ENCODE measurements around the gene CCDC78. TPM values are rescaled to one million over a fixed set of nuclear protein-coding genes. Genes with fewer than 3 reads are reported as not detected.

Gene CCDC78
- total and polyA plus RNA-seq, 2 of the 4 experiments (the other 2 are of a cell fraction): 0.54 to 4.6 TPM

DNA sequence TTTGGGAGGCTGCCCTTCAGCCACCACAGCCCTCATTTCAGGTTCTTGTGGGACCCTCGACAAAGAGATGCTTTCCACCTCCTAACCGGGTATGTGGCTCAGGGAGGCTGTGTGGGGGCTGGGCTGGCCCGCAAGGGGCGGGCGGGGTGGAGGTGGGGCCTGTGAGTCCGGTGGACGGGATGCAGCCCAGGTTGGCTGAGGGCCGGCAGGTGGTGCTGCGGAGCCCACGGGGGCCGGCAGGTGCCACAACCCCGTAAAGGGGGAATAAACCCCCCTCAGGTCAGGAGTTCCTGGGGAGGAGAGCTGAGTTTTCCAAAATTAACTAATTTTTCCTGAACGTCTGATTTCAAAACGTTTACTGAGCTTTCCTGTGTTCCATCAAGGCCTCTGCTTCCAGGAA, 19.5 kb upstream of the CCDC78 start:
- TF ChIP-seq, protein P1, sequence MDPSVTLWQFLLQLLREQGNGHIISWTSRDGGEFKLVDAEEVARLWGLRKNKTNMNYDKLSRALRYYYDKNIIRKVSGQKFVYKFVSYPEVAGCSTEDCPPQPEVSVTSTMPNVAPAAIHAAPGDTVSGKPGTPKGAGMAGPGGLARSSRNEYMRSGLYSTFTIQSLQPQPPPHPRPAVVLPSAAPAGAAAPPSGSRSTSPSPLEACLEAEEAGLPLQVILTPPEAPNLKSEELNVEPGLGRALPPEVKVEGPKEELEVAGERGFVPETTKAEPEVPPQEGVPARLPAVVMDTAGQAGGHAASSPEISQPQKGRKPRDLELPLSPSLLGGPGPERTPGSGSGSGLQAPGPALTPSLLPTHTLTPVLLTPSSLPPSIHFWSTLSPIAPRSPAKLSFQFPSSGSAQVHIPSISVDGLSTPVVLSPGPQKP (IDR thresholded peaks at IDR 0.05; ENCODE audit: borderline replicate concordance, low read depth, low read length): no peak
- TF ChIP-seq RAD21 (IDR thresholded peaks at IDR 0.05; ENCODE audit: low read length) (peak; percentile 35), SMC3 (IDR thresholded peaks at IDR 0.05; ENCODE audit: low read depth, low read length) (0 out of 2 replicates have a peak, but pooled peaks have one; percentile 4), RFX5 (IDR thresholded peaks at IDR 0.05; ENCODE audit: low read depth, low read length) (no peak)
- TF ChIP-seq, protein P2, sequence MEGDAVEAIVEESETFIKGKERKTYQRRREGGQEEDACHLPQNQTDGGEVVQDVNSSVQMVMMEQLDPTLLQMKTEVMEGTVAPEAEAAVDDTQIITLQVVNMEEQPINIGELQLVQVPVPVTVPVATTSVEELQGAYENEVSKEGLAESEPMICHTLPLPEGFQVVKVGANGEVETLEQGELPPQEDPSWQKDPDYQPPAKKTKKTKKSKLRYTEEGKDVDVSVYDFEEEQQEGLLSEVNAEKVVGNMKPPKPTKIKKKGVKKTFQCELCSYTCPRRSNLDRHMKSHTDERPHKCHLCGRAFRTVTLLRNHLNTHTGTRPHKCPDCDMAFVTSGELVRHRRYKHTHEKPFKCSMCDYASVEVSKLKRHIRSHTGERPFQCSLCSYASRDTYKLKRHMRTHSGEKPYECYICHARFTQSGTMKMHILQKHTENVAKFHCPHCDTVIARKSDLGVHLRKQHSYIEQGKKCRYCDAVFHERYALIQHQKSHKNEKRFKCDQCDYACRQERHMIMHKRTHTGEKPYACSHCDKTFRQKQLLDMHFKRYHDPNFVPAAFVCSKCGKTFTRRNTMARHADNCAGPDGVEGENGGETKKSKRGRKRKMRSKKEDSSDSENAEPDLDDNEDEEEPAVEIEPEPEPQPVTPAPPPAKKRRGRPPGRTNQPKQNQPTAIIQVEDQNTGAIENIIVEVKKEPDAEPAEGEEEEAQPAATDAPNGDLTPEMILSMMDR (conservative IDR thresholded peaks at IDR 0.05; ENCODE audit: low read depth, low read length): peak; percentile 26; the same call in 1 of the 2 replicates
- intact Hi-C loops (cut with micrococcal nuclease): no loop called here
- in situ Hi-C loops (cut with MboI; ENCODE audit: low sequenced_read_pairs): no loop called here
- BruUV-seq (replicated peaks): no TSS peak
- ChIA-PET POLR2A (ENCODE audit: unreplicated experiment) (no interaction called here), CTCF (no interaction called here)
- Histone ChIP-seq H3K4me3 (ENCODE audit: insufficient read depth, low read depth, low read length) (no peak overlapping the region), H4K20me1 (ENCODE audit: insufficient read depth, low read length) (no peaks in the 10 kb centered on the region), H3K27me3 (ENCODE audit: control insufficient read depth, insufficient read depth, low read length) (no peaks in the 10 kb centered on the region; the same call in 1 of the 2 replicates), H3K4ac (ENCODE audit: low read depth, low read length) (no peak overlapping the region), H3K4me2 (ENCODE audit: low read depth, low read length) (no peak overlapping the region), H4K91ac (ENCODE audit: insufficient read depth, low read depth, low read length) (no peak overlapping the region), H3K18ac (ENCODE audit: low read depth, low read length) (no peak overlapping the region), H4K8ac (ENCODE audit: low read depth in 2 of 2, low read length in 2 of 2) (no peak overlapping the region), H2BK120ac (ENCODE audit: low read depth, low read length) (no peak overlapping the region), H3K79me1 (ENCODE audit: low read depth in 1 of 2, low read length in 2 of 2) (no peaks in the 10 kb centered on the region), H3K23ac (ENCODE audit: low read depth, low read length) (no peak overlapping the region), H3K36me3 (ENCODE audit: control insufficient read depth, insufficient read depth, low read length) (no peaks in the 10 kb centered on the region), H2BK20ac (ENCODE audit: low read depth, low read length) (no peak overlapping the region), H2AK5ac (ENCODE audit: low read depth, low read length) (no peak overlapping the region), H2AK9ac (replicated peaks; ENCODE audit: low read depth, low read length, poor library complexity) (no peak overlapping the region), H2BK5ac (ENCODE audit: low read depth, low read length, poor library complexity, severe bottlenecking) (no peak overlapping the region), H3K27ac (ENCODE audit: insufficient read depth, low read length) (no peak overlapping the region), H4K5ac (ENCODE audit: low read depth, low read length) (no peak overlapping the region), H2AFZ (replicated peaks; ENCODE audit: low read length, poor library complexity) (no peak overlapping the region), H3K9me3 (ENCODE audit: control insufficient read depth, insufficient read depth, low read length) (no peaks in the 10 kb centered on the region), H3K56ac (ENCODE audit: extremely low read depth, insufficient read depth, low read length) (no peak overlapping the region), H3K9ac (ENCODE audit: low read depth, low read length) (no peak overlapping the region), H2BK15ac (ENCODE audit: low read depth, low read length) (no peak overlapping the region), H3K9me1 (ENCODE audit: insufficient read depth, low read length) (no peaks in the 10 kb centered on the region), H3K14ac (replicated peaks; ENCODE audit: low read depth, low read length) (no peak overlapping the region), H3K4me1 (ENCODE audit: control insufficient read depth, insufficient read depth, low read length) (no peaks in the 10 kb centered on the region)
- DNase-seq (no peak), ATAC-seq (ENCODE audit: low read depth) (no peak)
- dilution Hi-C loops (cut with HindIII; ENCODE audit: low sequenced_read_pairs, unreplicated experiment): no loop called here
- no CpG with 5 or more reads among the region's 14 CpGs for WGBS, 2 experiments (ENCODE audit: extremely low coverage in 2 of 2, insufficient read length in 1 of 2)

Measured in IMR-90 (cell line).